CD4-positive, alpha-beta T cell treated with Interleukin-2 at 100 ng/mL for 4 hours (primary cell): ENCODE results near the gene RNF166.

ENCODE experiments used
- DNase-seq: peaks from one replicate; pipeline ENCODE4 v3.0.0-alpha.2; 2020; ENCODE audit warnings: low spot score

Gene RNF166

GRCh38 chr16:88652762-88653063 lies 53.5 kb downstream of the RNF166 start:
- DNase-seq, result no peak

- no peak for DNase-seq
Measured at GRCh38 chr16:88651989-88652761, 54.0 kb downstream of the RNF166 start.

GRCh38 chr16:88651276-88651988 lies 54.8 kb downstream of the RNF166 start:
- DNase-seq, result peak; percentile 69

DNA sequence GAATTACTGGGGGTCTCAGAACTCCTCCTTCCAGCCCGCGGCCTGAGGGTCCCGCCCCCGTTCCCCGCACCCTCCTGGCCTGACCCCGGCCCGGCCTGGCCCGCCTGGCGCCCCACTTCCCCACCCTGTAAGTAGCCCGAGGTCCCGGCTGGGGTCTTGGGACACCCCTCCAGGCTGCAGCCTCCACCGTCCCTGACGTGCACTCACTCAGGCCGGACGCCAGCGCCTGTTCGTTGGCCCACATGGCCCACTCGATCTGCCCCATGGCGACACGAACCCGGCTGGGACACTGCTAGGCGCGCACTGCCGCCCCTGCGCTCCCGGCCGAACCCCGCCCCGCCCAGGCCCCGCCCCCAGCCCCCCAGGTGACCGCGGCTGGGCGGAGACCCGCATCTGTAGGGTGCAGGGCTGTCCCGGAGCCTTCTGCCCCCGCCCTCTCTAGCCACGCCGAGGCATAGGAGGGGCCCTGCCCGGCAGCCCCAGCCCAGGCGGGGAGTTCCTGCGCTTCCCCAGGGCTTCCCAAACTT lies 55.4 kb downstream of the RNF166 start, which contains the start of gene CYBA:
Gene CYBA (minus strand): TSS at position 305 of the 527 bp plus-strand sequence. CDS start 40 bp downstream, at position 265.
- DNase-seq, result peak; percentile 83

- no peak for DNase-seq
Measured at GRCh38 chr16:88649924-88650748, 56.1 kb downstream of the RNF166 start.

DNA sequence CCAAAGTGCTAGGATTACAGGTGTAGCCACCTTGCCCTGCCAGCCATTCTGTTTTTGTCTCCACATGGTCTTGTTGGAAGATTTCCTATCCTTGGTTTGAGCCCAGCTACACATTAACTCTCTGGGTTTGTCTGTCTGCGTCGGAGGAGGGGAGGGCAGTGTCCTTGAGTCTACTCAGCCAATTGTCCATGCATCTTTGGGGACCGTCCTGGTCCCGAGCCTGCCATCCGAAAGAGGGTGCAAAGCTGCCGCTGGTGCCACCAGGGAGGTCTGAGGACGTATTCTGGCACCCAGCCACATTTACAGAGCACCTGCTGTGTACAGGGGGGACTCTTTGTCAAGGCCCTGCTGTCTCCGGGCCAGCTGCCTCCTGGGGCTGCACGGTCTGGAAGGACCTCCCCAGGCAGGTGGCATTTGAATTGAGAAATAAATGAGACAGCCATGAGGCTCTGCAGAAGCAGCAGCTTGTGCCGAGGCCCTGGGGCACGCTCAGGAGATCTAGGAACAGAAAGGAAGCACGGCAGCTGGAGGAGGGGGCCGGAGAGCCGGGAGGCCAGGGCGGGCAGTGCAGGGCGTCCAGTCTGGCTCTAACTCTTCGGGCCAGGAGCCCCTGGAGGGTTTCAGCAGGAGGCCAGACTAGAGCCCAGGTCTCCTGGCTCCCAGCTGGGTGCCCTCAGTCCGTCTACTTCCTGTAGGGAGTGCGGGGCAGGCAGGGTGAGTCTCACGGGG lies 56.8 kb downstream of the RNF166 start:
- no peak for DNase-seq

- DNase-seq, result no peak
Measured at GRCh38 chr16:88647178-88648070, 58.8 kb downstream of the RNF166 start.
